ENCODE data around the gene HOXB2. TPM values are rescaled to one million over a fixed set of nuclear protein-coding genes. Genes with fewer than 3 reads are reported as not detected.

Gene HOXB2
- total RNA-seq, 1 donor: 7.6 TPM

DNA sequence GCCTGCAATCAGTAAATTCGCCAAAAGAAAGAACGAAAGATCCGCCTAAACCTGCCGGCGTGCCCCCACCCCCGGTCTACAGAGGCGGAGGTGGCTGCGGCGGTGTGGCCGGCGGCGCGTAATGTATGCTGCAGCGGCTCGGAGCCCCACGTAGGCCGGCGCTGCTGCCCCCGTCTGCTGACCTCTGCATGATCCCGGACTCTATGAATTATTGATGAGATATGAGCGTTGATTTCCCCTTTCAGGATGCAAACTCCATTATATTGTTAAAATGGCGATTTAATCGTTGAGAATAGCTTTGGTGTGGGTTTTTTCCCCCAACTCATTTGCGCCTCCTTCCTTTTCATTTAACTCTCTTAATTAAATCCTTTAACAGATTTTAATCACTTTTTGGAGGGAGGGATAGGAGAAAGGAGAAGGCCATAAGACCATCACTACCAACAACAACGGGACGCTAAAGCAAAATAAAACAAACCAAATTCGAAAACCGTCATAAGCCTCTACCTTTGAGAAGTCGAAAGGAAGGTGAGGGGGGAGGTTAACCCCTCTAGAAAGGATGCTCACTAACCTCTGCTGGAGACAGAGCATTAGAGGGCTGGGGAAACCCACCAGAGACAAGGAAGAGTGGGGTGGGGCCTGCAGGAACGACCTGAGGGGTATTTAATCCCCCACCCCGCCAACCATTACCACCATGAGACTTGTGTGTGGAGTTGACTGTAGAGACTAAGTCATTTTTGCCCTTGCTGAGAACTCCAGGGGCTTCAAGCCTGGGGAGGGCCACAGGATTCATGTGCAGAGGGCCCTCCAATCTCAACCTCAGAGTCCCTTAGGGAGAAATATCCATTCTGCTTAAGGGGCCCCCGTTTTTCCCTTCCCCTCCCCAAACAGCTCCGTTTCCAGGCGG, 41.7 kb upstream of the HOXB2 start:
- no peaks in the 10 kb centered on the region for H3K9me3 ChIP-seq (ENCODE audit: low read depth, low read length)
- peaks cover 40% of the 10 kb centered on the region for H3K4me1 ChIP-seq (ENCODE audit: insufficient read depth, low read length)
- peak overlapping the region; percentile 48 for H3K4me3 ChIP-seq (ENCODE audit: low read length)
- peaks cover 96% of the 10 kb centered on the region for H3K27me3 ChIP-seq (ENCODE audit: insufficient read depth, low read length)

DNA sequence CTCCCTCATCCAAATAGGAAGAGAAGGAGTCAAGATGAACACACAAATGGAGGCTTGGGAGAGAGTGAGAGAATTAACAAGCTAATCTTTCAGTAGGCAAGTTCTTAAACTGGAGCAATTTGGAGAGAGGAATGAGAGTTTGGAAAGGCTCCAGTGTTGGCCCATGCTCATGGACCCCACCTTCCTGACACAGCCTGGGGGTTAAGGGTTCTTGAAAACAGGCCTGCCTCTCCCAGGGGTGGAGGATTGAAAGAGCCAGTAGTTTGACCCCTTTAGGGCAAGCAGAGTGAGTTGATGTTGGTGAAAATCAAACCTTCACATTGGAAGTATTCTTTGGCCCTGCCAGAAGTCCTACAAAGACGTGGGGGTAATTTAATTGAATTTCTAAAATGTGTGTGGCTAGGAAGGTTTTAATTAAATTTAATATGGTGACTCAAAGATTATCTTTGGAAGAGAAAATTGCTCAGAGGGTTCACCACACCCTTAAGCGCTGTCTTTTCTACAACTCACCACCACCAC, 39.4 kb upstream of the HOXB2 start:
- Histone ChIP-seq H3K9me3 (ENCODE audit: low read depth, low read length) (no peaks in the 10 kb centered on the region), H3K27me3 (ENCODE audit: insufficient read depth, low read length) (peaks cover 96% of the 10 kb centered on the region), H3K4me3 (ENCODE audit: low read length) (no peak overlapping the region), H3K4me1 (ENCODE audit: insufficient read depth, low read length) (peaks cover 45% of the 10 kb centered on the region)

DNA sequence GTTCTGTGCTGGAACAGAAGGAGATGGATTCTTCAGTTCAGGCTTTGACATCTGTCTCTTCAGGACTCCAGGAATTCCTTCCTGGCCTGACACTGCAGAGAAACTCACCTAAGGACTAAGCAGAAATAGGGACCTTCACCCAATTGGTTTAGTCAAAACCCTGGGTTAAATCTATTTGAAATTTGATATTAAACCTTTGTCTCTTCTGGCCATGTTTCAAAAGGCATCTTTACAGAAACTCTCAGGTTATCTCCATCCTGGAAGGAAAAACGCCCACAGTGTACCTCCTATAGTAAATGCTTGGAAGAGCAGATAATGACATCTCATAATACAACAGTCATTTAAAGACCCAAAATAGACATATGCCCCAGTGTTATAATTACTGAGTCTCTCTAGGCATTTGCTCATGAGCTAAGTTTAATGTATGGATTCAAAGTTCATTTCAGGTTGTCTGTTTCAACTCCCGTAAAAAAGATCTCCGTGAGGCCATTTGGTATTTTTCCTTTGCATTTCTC, 38.9 kb upstream of the HOXB2 start:
- H3K9me3 ChIP-seq (ENCODE audit: low read depth, low read length): no peaks in the 10 kb centered on the region
- peaks cover 96% of the 10 kb centered on the region for H3K27me3 ChIP-seq (ENCODE audit: insufficient read depth, low read length)
- no peak overlapping the region for H3K4me3 ChIP-seq (ENCODE audit: low read length)
- peaks cover 50% of the 10 kb centered on the region for H3K4me1 ChIP-seq (ENCODE audit: insufficient read depth, low read length)

DNA sequence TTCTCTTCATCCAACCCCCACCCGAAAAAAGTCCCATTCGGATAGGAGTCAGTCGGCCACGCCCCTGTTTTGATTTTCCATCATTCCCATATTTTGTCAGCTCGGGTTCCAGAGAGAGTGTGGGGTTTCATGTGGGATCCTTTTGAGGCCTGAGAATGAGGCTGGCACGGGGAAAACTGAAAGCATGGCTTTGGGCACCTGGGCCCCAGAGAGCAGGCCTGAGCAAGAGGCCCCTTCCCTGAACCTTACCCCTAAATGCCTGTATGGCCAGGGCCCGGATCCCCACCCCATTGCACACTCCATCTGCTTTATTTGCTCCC, 37.8 kb upstream of the HOXB2 start:
- no peaks in the 10 kb centered on the region for H3K9me3 ChIP-seq (ENCODE audit: low read depth, low read length)
- peaks cover 53% of the 10 kb centered on the region for H3K4me1 ChIP-seq (ENCODE audit: insufficient read depth, low read length)
- peaks cover 88% of the 10 kb centered on the region for H3K27me3 ChIP-seq (ENCODE audit: insufficient read depth, low read length)
- H3K4me3 ChIP-seq (ENCODE audit: low read length): no peak overlapping the region

DNA sequence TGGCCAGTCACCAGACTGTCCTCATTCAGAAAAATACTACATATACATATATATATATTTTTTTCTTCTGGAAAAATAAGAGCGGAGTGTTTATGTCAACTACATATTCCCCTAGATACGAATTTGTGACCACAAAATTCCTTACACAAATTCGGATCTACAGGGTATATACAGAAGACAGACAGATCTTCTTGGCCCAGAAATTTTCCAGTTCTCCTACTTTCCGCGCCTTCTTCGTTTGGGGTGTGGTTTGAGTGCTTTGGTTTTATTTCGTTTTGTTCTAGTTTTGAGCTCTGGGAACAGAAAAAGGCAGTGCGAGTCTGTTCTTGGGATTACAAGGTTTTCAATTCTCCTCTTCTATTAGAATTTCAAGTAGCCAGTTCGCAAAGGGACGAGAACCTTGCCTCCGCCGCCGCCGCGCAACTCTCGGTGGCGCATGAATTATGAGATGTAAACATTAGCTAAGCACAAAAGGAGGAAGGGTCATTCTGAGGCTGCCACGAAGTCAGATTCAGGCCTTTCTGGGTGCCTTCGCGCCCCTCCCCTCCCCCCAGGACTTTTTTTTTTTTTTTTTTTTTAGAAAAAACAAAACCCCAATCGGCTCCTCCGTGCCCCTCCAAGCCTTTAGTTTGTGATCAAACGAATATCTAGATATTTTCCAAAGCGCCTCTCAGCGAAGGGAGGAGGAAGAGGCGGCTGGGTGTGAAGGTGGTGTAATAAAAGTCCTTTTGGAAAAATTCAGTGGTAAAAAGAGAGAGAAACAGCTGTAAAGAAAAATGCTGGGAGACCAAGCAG, 35.0 kb upstream of the HOXB2 start:
- Histone ChIP-seq H3K4me3 (ENCODE audit: low read length) (no peak overlapping the region), H3K9me3 (ENCODE audit: low read depth, low read length) (no peaks in the 10 kb centered on the region), H3K27me3 (ENCODE audit: insufficient read depth, low read length) (peaks cover 87% of the 10 kb centered on the region), H3K4me1 (ENCODE audit: insufficient read depth, low read length) (peaks cover 46% of the 10 kb centered on the region)

DNA sequence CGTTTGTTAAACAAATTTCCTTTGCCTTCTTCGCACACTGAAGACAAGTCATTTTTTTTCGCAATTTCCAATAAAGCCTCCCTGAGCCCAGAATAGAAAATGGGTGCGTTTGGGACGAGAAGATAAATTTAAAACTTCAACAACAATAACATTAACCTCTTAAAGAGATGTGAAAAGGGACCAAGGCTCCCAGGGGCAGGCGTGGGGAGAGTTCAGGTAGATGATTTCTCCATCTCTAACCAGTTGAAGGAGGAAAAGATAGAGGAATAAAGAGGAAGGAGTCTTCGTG, 34.5 kb upstream of the HOXB2 start:
- H3K4me3 ChIP-seq (ENCODE audit: low read length): no peak overlapping the region

DNA sequence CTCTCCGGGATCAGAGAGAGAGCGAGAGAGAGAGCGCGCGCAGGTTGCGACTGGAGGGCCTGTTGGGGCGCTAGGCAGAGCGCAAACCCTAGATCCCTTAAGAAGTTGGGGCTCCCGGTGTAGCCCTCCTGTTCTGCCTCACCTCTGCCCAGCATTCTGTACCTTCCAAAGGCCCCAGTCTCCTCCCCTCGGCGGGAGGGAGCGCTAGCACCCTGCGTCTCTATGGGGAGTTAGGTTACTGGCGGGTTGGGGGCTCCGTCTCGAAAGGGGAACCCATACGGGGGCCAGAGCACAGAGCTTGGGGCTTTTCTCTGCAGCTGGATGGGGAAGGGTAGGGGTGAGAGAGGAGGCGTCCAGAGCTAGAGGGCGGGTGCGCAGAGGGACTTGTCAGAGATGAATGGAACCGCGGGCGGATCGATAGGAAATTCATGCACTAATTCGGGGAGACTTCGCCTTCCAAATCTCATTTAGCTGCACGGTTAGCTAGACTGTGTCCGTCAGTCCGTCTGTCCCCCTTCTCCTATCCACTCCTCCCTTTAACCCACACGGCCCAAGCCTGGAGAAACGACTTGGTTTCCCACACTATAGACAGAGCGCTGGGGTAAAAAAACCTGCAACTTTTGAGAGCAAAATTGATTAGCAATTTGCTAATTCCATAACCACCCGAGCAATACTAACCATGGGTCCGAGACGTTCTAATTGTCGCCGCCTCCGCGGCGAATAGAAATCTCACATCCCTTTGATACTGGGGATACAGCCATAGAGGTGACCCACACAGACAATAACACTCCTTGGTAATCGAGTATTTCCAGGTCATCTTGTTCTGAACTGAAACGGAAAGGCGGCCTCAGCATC, 33.9 kb upstream of the HOXB2 start:
- H3K27me3 ChIP-seq (ENCODE audit: insufficient read depth, low read length): peaks cover 80% of the 10 kb centered on the region
- peaks cover 45% of the 10 kb centered on the region for H3K4me1 ChIP-seq (ENCODE audit: insufficient read depth, low read length)
- H3K4me3 ChIP-seq (ENCODE audit: low read length): peak overlapping the region; percentile 56
- H3K9me3 ChIP-seq (ENCODE audit: low read depth, low read length): no peaks in the 10 kb centered on the region

More for the DNA sequence above, 34.5 kb upstream of the HOXB2 start:
- Histone ChIP-seq H3K27me3 (ENCODE audit: insufficient read depth, low read length) (peaks cover 86% of the 10 kb centered on the region), H3K4me1 (ENCODE audit: insufficient read depth, low read length) (peaks cover 45% of the 10 kb centered on the region), H3K9me3 (ENCODE audit: low read depth, low read length) (no peaks in the 10 kb centered on the region)

DNA sequence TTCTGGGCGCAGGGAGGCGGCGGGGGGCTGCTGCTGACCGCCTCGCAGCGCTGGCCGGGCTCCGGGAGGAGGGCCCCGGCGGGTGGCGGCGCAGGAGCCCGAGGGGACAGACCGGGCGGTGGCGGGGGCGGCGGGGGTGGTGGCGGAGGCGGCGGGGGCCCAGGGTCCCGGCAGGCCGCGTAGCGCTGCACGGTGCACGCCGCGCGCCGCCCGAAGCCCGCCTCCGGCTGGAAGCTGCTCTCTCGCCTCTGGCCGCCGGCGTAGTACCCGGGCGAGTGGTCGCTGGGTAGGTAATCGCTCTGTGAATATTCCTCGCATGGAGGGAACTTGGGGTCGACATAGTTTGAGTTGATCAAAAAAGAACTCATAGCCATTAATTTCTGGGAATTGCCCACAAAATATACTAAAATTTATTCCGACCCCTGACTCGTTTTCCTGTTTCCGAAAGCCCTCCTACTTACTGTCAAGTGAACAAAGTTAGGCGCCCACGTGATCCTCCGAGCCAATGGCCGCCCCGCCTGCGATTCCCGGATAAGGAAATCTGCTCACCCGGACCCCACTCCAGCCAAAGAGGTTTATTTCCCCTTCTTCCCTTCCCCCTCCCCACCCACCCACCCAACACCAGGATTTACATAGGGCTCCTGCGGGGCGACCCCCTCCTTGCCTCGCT, 33.2 kb upstream of the HOXB2 start, which contains the start of gene HOXB4:
HOXB4 (minus strand) TSS at position 405 of the 670 bp plus-strand sequence; CDS start at position 374, 31 bp downstream.
- Histone ChIP-seq H3K4me1 (ENCODE audit: insufficient read depth, low read length) (peaks cover 45% of the 10 kb centered on the region), H3K9me3 (ENCODE audit: low read depth, low read length) (no peaks in the 10 kb centered on the region), H3K27me3 (ENCODE audit: insufficient read depth, low read length) (peaks cover 73% of the 10 kb centered on the region), H3K4me3 (ENCODE audit: low read length) (peak within 1 kb of the TSS; percentile 56)

DNA sequence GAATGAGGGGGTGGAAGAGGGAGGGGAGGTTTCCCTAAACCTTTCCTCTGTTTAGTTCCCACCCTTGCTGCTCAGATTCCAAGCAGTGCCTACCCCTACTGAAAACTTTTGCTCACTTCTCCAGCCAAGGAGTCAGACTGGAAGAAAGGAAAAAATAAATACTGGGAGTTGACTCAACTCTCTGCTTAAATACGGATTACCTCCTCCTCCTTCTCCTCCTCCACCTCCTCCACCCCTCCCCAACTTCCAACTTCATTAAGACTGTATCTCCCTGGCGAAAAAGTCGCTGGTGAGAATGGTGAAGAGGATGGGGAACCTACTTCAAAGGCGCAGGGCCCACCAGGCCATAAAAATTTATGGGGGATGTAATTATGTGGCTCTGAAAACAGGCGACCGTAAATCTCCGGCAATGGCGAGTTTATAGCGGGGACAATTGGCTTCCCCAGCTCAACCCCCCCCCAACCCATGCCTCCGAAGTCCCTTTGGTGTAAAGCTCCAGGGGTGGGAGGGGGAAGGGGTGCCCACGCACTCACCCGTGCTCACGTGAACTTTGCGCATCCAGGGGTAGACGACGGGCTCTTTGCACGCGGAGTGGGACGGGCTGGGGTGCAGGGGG, 32.5 kb upstream of the HOXB2 start:
- peaks cover 70% of the 10 kb centered on the region for H3K27me3 ChIP-seq (ENCODE audit: insufficient read depth, low read length)
- peaks cover 42% of the 10 kb centered on the region for H3K4me1 ChIP-seq (ENCODE audit: insufficient read depth, low read length)

DNA sequence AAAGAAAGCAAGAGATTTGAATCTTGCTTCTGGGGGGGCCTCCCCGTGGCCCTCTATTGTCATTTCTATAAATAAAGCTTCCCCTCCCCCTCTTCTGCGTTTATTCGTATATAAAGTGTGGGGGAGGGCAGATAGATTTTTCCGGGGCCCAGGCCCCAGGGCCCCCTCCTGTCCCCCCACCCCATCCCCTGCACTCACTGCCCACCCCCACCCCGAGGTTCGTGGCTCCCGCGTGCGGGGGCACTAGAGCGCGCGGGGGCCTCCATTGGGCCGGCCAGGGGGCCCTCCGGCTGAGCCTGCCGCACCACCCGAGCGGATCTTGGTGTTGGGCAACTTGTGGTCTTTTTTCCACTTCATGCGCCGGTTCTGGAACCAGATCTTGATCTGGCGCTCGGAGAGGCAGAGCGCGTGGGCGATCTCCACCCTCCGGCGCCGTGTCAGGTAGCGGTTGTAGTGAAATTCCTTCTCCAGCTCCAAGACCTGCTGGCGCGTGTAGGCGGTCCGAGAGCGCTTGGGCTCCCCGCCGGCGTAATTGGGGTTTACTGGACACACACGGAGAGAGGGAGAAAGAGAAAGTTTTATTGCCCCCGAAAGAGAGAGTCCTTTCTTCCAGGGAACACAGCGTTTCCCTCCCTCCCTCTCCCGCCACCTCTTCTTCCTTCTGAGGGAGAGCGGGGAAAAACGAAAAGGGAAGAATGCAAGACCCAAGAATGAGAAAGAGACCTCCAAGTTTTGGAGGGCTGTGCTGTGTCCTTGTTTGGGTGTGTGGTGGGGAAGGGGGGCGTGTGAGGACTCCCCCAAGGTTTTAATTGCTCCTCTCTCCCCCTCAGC, 31.8 kb upstream of the HOXB2 start:
- Histone ChIP-seq H3K4me3 (ENCODE audit: low read length) (peak overlapping the region; percentile 56), H3K9me3 (ENCODE audit: low read depth, low read length) (no peaks in the 10 kb centered on the region), H3K27me3 (ENCODE audit: insufficient read depth, low read length) (peaks cover 66% of the 10 kb centered on the region), H3K4me1 (ENCODE audit: insufficient read depth, low read length) (peaks cover 35% of the 10 kb centered on the region)

More for the DNA sequence above, 32.5 kb upstream of the HOXB2 start:
- peak overlapping the region; percentile 56 for H3K4me3 ChIP-seq (ENCODE audit: low read length)
- no peaks in the 10 kb centered on the region for H3K9me3 ChIP-seq (ENCODE audit: low read depth, low read length)

DNA sequence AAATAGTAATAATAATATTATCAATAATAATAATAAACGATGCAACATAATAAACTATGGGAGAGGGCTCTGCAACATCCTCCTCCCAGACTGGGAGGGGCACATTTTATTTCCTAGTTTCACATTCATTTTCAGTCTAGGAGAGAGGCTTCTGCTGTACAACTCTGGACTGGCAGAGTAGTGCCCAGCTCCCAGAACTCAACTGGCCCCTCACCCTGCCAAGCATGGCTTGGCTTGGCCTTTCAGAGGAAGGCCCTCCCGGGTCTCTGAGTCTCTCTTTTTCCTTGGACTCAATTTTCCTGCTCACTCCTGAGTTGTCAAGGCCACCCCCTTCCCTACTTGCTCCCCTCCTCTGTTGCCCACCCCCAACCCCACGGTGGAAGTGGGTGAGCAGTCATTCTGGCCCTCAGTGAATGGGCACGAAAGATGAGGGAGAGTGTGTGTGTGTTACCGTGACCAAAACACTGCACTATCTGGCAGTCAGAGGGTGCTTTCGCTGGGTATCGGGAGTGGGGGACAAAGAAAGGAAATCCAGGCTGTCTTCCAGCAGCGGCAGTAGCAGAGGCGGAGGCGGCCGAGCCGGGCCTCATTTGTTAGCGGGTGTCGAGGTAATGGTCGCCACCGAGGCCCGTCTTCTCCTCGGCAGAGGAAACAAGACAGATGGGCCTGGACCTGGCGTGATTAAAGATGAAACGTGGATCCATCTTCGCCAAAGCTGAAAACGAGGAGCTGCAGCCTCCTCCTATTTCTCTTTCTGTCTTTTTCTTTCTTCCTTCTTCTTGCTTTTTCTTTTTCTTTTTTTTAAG, 31.0 kb upstream of the HOXB2 start:
- Histone ChIP-seq H3K4me3 (ENCODE audit: low read length) (no peak overlapping the region), H3K9me3 (ENCODE audit: low read depth, low read length) (no peaks in the 10 kb centered on the region)

DNA sequence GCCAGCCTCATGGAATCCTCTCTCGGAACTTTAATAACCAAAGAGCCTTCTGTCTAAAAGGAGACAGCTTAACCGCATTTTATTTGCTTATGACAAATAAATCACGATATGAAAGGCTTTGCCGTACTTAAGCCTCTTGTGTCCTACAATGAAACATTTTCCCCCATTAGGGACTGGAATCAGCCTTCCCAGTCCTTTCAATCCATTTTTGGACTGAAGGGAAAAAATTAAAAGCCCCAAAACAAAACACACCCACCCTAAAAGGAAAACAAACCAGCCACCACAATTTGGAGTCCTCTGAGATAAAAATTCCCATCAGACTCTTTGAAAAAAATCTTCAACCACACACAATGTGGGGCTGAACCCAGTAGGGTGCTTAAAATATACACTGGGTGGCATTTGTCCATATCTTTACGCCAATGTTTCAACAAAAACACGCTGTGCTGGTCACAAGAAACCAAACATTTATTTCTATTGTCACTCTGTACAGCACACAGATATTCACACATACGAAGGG, 30.2 kb upstream of the HOXB2 start:
- Histone ChIP-seq H3K27me3 (ENCODE audit: insufficient read depth, low read length) (peaks cover 61% of the 10 kb centered on the region), H3K4me3 (ENCODE audit: low read length) (no peak overlapping the region), H3K9me3 (ENCODE audit: low read depth, low read length) (no peaks in the 10 kb centered on the region), H3K4me1 (ENCODE audit: insufficient read depth, low read length) (peaks cover 31% of the 10 kb centered on the region)

More for the DNA sequence above, 31.0 kb upstream of the HOXB2 start:
- peaks cover 61% of the 10 kb centered on the region for H3K27me3 ChIP-seq (ENCODE audit: insufficient read depth, low read length)
- peaks cover 31% of the 10 kb centered on the region for H3K4me1 ChIP-seq (ENCODE audit: insufficient read depth, low read length)
